OCI-LY1 (cell line): ENCODE measurements around the gene PTPN23.
"Not testable (repeated sequence)": the region's sequence is repeated elsewhere in the genome, so short reads cannot be mapped to it uniquely, and the experiment has no call there.

Source experiments
- H2AFZ ChIP-seq: fragments of 200-600 bp; sonication (generic), shearing (Covaris generic); 2 replicates; pipeline ENCODE4 v1.6.0; 2014; ENCODE audit warnings: antibody characterized with exemption, mild to moderate bottlenecking, low read length
- H3F3A ChIP-seq: fragments of 200-600 bp; sonication (generic), shearing (Covaris generic); 2 replicates; pipeline ENCODE4 v1.6.0; 2014; ENCODE audit warnings: mild to moderate bottlenecking, antibody characterized with exemption, low read length, moderate library complexity; ENCODE audit not compliant: insufficient read depth
- H3K27ac ChIP-seq: fragments of 200-600 bp; sonication (generic); 2 replicates; pipeline ENCODE4 v1.5.1; 2014; ENCODE audit warnings: low read length, mixed run types, mild to moderate bottlenecking, low read depth; ENCODE audit not compliant: poor library complexity, severe bottlenecking
- H3K27me3 ChIP-seq: fragments of 200-600 bp; sonication (generic); 2 replicates; pipeline ENCODE4 v1.6.0; 2014; ENCODE audit warnings: antibody characterized with exemption, mild to moderate bottlenecking, low read length, moderate library complexity; ENCODE audit not compliant: insufficient read depth
- H3K36me3 ChIP-seq: fragments of 200-600 bp; sonication (generic); 2 replicates; pipeline ENCODE4 v1.6.1; 2014; ENCODE audit warnings: mild to moderate bottlenecking, antibody characterized with exemption, low read length, moderate library complexity, mixed read lengths; ENCODE audit not compliant: insufficient read depth
- H3K4me1 ChIP-seq: fragments of 200-600 bp; sonication (generic); 2 replicates; pipeline ENCODE4 v1.5.1; 2014; ENCODE audit warnings: mild to moderate bottlenecking, low read length, moderate library complexity; ENCODE audit not compliant: insufficient read depth, severe bottlenecking
- H3K4me2 ChIP-seq: fragments of 200-600 bp; sonication (generic), shearing (Covaris generic); 2 replicates; pipeline ENCODE4 v1.6.1; 2014; ENCODE audit warnings: low read length
- H3K4me3 ChIP-seq: fragments of 200-600 bp; sonication (generic); 2 replicates; pipeline ENCODE4 v1.5.1; 2014; ENCODE audit warnings: low read length, low read depth, mild to moderate bottlenecking, mixed read lengths; ENCODE audit not compliant: poor library complexity, severe bottlenecking
- H3K79me2 ChIP-seq: fragments of 200-600 bp; shearing (Covaris generic); 2 replicates; pipeline ENCODE4 v1.6.1; 2016; ENCODE audit warnings: mixed run types, low read length, mixed read lengths; ENCODE audit not compliant: insufficient read depth
- H3K9ac ChIP-seq: fragments of 200-600 bp; sonication (generic), shearing (Covaris generic); 2 replicates; pipeline ENCODE4 v1.6.1; 2014; ENCODE audit warnings: mild to moderate bottlenecking, low read length, mixed read lengths
- H3K9me2 ChIP-seq: fragments of 200-600 bp; sonication (generic), shearing (Covaris generic); 2 replicates; pipeline ENCODE4 v1.6.1; 2014; ENCODE audit warnings: low read depth, mild to moderate bottlenecking, low read length, mixed read lengths
- H3K9me3 ChIP-seq: fragments of 200-600 bp; shearing (Covaris generic); 2 replicates; pipeline ENCODE4 v1.6.1; 2014; ENCODE audit warnings: low read length, mixed read lengths
- H4K20me1 ChIP-seq: fragments of 200-600 bp; sonication (generic), shearing (Covaris generic); 2 replicates; pipeline ENCODE4 v1.6.0; 2016; ENCODE audit warnings: mild to moderate bottlenecking, low read length; ENCODE audit not compliant: insufficient read depth
- EZH2 ChIP-seq: fragments of 200-600 bp; sonication (generic), shearing (Covaris generic); IDR thresholded peaks from 2 replicates; pipeline ENCODE4 v1.8.0; 2017; ENCODE audit warnings: borderline replicate concordance, mixed run types, mild to moderate bottlenecking, antibody characterized with exemption, low read length, moderate library complexity, mixed read lengths
- TF ChIP-seq, protein P1 (sequence below): fragments of 200-600 bp; sonication (generic), shearing (Covaris generic); IDR thresholded peaks from 2 replicates; pipeline ENCODE4 v1.5.1; 2017; ENCODE audit warnings: mild to moderate bottlenecking, antibody characterized with exemption, low read length, moderate library complexity, mixed read lengths

Gene PTPN23

DNA sequence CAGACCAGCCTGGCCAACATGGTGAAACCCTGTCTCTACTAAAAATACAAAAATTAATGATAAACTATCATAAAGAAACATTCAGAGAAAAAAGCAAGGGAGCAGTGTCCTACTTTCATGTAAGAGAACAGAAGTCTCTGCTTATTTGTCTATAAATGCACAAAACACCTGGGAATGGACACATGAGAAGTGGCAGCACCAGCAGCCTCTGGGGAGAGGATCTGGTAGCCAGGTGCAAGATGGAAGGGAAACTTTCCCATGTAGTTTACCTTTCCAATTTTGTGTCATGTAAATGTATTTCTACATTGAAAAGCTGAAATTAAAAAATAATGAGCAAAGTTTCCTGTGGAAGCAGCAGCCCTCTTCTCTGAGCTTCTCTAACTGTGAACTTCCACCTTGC, 76.2 kb downstream of the PTPN23 start:
- H3K4me2 ChIP-seq = no peak overlapping the region
- no peak overlapping the region for H3K9ac ChIP-seq
- H2AFZ ChIP-seq = no peak overlapping the region
- no peaks in the 10 kb centered on the region for H3K27me3 ChIP-seq
- H4K20me1 ChIP-seq = no peaks in the 10 kb centered on the region
- H3K4me3 ChIP-seq = no peak overlapping the region
- H3K36me3 ChIP-seq = 0 out of 2 replicates have a peak, but pooled peaks cover 4% of the 10 kb centered on the region
- no peaks in the 10 kb centered on the region for H3K4me1 ChIP-seq
- H3K79me2 ChIP-seq = peaks cover 46% of the 10 kb centered on the region
- no peaks in the 10 kb centered on the region for H3K9me2 ChIP-seq
- no peaks in the 10 kb centered on the region for H3K9me3 ChIP-seq
- no peak for TF ChIP-seq EZH2
- TF ChIP-seq, protein P1, sequence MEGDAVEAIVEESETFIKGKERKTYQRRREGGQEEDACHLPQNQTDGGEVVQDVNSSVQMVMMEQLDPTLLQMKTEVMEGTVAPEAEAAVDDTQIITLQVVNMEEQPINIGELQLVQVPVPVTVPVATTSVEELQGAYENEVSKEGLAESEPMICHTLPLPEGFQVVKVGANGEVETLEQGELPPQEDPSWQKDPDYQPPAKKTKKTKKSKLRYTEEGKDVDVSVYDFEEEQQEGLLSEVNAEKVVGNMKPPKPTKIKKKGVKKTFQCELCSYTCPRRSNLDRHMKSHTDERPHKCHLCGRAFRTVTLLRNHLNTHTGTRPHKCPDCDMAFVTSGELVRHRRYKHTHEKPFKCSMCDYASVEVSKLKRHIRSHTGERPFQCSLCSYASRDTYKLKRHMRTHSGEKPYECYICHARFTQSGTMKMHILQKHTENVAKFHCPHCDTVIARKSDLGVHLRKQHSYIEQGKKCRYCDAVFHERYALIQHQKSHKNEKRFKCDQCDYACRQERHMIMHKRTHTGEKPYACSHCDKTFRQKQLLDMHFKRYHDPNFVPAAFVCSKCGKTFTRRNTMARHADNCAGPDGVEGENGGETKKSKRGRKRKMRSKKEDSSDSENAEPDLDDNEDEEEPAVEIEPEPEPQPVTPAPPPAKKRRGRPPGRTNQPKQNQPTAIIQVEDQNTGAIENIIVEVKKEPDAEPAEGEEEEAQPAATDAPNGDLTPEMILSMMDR = no peak
- H3K27ac ChIP-seq = no peak overlapping the region
- no peaks in the 10 kb centered on the region for H3F3A ChIP-seq

DNA sequence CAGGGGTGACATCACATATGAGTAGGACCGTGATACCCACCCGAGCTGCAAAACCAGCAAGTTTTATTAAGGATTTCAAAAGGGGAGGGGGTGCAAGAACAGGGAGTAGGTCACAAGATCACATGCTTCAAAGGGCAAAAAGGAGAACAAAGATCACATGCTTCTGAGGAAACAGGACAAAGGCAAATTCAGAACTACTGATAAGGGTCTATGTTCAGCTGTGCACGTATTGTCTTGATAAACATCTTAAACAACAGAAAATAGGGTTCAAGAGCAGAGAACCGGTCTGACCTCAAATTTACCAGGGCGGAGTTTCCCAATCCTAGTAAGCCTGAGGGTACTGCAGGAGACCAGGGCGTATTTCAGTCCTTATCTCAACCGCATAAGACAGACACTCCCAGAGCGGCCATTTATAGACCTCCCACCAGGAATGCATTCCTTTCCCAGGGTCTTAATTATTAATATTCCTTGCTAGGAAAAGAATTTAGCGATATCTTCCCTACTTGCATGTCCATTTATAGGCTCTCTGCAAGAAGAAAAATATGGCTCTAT, 78.8 kb downstream of the PTPN23 start:
- H3K79me2 ChIP-seq = peaks cover 43% of the 10 kb centered on the region
- H3K9me3 ChIP-seq, H3K4me1 ChIP-seq, H3K27me3 ChIP-seq, H3K4me2 ChIP-seq, H3K27ac ChIP-seq, H4K20me1 ChIP-seq, H3K9me2 ChIP-seq, H3F3A ChIP-seq, H3K4me3 ChIP-seq, H3K9ac ChIP-seq, H2AFZ ChIP-seq, H3K36me3 ChIP-seq: not testable (repeated sequence)
